IPS DF 4.7 (cell line): ENCODE data around the gene TTR.

ENCODE experiments used
- DNase-seq: peaks from one replicate; pipeline ENCODE4 v3.0.0-alpha.2; 2013; ENCODE audit warnings: low spot score; ENCODE audit errors: extremely low read depth

The TTR gene

GRCh38 chr18:31616586-31616985, 24.9 kb downstream of the TTR start:
- DNase-seq = no peak

DNA sequence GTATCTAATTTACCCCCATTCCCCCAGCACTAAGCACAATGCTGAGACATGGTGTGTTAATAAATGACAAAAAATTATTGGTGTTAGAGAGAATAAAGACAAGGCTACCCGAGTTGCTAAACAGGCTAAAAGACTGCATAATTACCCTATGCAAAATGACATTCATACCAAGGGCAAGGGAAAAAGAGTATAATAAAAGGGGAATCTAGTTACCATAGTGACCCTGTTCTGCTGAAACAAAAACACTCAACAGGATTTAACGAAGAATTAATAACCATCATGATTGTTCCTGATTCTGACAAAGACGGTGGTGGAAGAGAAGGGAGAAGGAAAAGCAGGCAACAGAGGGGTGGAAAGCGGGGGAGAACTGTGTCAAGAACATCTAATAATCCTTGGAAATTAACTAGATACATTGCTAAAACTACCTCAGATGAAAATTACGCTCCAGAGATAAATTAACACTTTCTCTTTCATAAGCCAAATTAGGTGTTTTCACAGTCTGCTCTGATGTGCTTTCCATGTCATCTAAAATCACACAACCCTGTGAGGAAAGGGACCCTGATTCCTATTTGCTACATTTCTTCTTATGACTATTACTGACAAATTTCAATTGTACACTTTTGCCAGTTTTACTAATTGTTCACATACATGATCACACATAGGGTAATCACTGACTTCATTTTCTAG, 25.5 kb downstream of the TTR start:
- no peak for DNase-seq

- no peak for DNase-seq
Measured at GRCh38 chr18:31618801-31619200, 27.1 kb downstream of the TTR start.

DNA sequence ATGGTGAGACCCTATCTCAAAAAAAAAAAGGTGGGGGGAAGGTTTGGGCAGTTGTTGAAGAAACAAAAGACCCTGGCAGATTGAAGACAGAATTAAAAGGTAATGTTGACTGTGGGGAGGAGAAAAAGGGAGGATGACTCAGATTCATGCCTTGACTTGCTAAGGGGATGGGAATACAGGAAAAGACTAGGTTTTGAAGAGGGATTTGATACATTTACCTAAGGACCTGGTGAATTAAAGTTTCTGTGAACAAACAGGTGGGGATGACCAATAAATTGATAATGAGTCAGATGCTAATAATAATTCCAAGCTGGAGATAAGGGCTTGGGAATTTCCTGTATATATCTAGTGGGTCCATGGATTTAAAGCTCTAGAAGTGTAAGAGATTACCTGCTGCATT, 27.6 kb downstream of the TTR start:
- DNase-seq = no peak

- DNase-seq = no peak
Measured at GRCh38 chr18:31624892-31625640, 33.4 kb downstream of the TTR start.

GRCh38 chr18:31626409-31626808, 34.7 kb downstream of the TTR start:
- DNase-seq = no peak

- no peak for DNase-seq
Measured at GRCh38 chr18:31630549-31630948, 38.9 kb downstream of the TTR start.

DNA sequence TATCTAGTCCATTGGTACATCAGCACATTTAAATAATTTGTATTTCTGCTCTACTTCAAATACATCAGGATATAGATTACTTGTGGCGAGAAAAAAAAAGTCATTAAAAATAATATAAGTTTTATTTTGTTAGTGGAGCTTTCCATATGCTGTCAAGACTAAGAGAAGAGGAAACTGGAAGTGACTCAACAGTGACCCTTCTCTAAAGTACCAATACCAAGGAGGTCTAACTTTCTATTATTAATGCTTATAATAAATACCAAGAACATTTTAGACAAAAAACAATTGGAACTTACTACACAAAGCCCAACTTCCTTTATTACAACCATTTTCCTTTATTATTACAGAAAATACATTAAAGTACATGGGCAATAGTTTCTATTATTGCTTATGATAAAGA, 39.8 kb downstream of the TTR start:
- DNase-seq = no peak

GRCh38 chr18:31632356-31632755, 40.7 kb downstream of the TTR start:
- no peak for DNase-seq

DNA sequence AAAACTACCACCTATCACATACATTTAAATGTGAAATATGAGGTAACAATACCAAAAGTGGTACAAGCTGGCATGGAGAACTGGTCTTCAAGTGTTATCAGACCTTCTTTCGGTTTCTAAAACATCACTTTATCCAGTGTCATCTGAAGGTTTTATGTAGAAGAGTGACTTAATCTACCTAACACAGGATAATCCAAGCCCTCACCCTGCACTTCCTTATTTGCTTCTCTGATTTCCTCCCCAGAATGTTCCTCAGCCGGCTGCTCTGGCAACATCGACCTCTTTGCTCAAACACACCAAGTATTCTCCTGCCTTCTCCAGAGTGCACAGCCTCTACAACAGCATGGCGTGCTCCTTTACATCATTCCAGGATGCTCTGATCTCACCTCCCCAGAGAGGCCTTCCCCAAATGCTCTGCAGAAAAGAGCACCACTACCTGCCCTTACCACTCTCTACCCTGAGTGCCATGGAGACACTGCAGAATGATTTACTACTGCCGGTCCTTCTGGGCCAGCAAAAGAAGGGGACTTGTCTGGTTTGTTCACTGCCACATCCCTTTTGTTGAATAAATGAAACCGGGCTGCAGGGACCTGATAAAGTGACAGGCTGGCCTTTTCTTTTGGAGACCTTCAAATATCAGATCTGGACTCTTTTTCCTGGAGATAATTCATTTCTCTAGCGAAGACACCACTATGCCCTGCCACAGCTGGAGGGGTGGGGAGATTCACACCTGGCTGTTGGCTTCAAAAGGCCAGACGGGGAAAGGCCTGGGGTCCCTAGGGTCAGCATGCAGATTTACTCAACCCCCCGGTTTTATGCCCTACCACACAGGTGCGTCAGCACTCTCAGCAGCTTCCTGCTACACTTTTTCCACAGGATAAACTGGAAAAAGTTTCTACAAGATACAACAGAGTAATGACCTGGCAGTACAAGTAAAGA, 42.0 kb downstream of the TTR start:
- no peak for DNase-seq

DNA sequence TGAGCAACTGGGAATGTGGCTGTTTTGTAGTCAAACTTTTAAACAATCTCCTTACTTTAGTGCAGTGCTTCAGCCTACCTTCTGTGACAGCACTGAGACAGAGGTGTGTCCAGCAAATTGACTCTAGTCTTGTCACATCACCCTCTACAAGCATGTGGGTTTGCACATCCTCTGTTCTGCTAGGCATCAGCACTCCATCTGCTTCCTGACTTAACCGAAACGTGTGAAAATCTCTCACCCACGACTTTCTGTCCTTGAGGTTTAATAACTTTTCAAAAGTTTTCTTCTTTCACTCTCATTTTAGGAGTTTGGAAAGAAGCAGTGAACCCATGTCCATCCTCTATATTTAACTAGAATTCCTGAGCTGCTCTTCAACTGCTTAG, 42.6 kb downstream of the TTR start:
- DNase-seq = no peak

DNA sequence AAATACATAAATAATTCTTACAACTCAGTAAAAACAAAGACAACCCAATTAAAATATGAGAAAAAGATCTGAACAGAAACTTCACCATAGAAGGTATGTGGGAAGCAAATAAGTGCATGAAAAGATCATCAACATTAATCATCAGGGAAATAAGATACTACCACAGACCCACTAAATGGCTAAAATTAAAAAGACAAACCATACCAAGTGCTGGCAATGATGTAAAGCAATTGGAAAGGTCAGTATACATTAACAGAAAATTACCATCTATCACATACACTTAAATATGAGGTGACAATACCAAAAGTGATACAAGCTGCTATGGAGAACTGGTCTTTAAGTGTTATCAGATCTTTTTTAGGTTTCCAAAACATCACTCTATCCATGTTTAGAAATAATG, 44.7 kb downstream of the TTR start:
- no peak for DNase-seq

- no peak for DNase-seq
Measured at GRCh38 chr18:31637445-31637844, 45.8 kb downstream of the TTR start.

DNA sequence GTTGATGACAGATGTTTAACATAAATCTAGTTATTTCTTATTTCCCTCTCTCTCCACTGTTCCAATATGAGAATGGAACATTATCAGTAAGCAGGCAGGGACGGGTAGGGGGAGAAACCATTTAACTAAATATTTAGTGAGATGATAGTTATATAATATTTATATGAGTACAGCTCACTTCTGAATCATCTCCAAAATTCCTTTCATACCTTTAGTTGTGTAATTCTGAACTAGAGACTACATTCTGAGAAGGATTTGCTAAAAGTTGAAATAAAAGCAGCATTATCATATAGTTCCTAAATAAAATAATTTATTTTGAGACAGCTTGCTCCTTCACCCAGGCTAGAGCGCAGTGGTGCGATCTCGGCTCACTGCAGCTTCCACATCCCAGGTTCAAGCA, 51.3 kb downstream of the TTR start:
- DNase-seq = no peak

GRCh38 chr18:31645411-31645810, 53.7 kb downstream of the TTR start:
- no peak for DNase-seq

DNA sequence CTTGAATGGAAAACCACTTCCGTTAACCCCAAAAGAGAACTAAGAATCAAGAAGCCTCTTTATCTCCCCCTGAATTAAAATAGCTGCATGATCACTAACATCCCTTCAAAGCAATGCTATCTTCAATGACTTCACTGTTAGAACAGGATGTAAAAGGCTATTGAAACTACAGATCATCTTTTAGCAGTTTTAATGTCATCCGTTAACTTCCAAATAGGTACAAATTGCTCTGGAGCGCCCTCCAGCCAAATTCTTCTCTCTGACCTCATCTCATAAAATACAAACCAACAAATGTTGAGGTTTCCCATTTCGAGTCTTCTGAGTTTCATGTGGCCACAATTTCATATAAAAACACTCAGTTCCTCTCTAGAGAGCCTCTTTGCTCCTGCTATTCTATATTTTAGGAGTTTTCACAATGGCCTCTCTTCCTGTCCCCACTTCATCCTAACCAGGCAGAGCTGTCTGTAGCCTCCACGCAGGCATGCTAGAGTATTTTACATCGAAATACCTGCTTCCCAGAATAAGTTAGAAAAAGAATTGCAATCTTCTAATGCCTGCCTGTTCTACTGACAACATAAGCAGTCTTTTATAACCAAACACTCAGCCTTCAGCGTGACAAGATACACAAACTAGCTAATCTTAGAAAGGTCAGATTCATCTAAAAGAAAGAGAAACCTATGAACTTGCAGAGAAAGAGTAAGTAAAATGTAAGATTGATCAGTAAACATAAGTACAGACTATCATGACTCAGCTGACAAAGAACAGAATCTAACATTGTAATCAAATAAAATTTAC, 54.9 kb downstream of the TTR start:
- DNase-seq = no peak

GRCh38 chr18:31647127-31647753, 55.6 kb downstream of the TTR start:
- DNase-seq = no peak
